HEK293T (cell line): Measurements from ENCODE around the gene TTC8.
"Not testable (repeated sequence)": the region's sequence is repeated elsewhere in the genome, so short reads cannot be mapped to it uniquely, and the experiment has no call there.

Experiments used
- CTCF ChIA-PET: fragments of 350-600 bp; formaldehyde crosslinking; extraction: SDS; loops from one replicate; lab custom pipeline; 2021; ENCODE audit warnings: antibody characterized with exemption, inconsistent platforms; lab: Yijun Ruan, JAX
- POLR2A ChIA-PET: fragments of 350-600 bp; formaldehyde crosslinking; extraction: SDS; loops from one replicate; lab custom pipeline; 2020; ENCODE audit warnings: antibody characterized with exemption, inconsistent platforms; lab: Yijun Ruan, JAX
- DNase-seq: peaks from one replicate; pipeline ENCODE4 v3.0.0; 2012; ENCODE audit warnings: mixed read lengths; ENCODE audit errors: extremely low spot score
- ARNT ChIP-seq: fragments of 450-650 bp; IDR thresholded peaks from 2 replicates; pipeline ENCODE4 v1.6.1; 2017; ENCODE audit warnings: mild to moderate bottlenecking
- BHLHE40 ChIP-seq: fragments of 450-650 bp; IDR thresholded peaks from 2 replicates; pipeline ENCODE4 v1.6.1; 2016; ENCODE audit warnings: mild to moderate bottlenecking, moderate library complexity, borderline replicate concordance
- CTBP1 ChIP-seq: fragments of 450-650 bp; IDR thresholded peaks from 2 replicates; pipeline ENCODE4 v1.6.1; 2016; ENCODE audit warnings: borderline replicate concordance
- ELF4 ChIP-seq: fragments of 450-650 bp; IDR thresholded peaks from 2 replicates; pipeline ENCODE4 v1.6.1; 2017; ENCODE audit warnings: antibody characterized with exemption
- FOXA1 ChIP-seq: fragments of 450-650 bp; IDR thresholded peaks from 2 replicates; pipeline ENCODE4 v1.6.1; 2016; ENCODE audit warnings: mild to moderate bottlenecking
- FOXK2 ChIP-seq: fragments of 450-650 bp; IDR thresholded peaks from 2 replicates; pipeline ENCODE4 v1.6.1; 2016; ENCODE audit warnings: mild to moderate bottlenecking
- FOXM1 ChIP-seq: fragments of 450-650 bp; IDR thresholded peaks from 2 replicates; pipeline ENCODE4 v1.6.1; 2017; ENCODE audit warnings: mild to moderate bottlenecking, borderline replicate concordance
- HDGF ChIP-seq: fragments of 450-650 bp; IDR thresholded peaks from 2 replicates; pipeline ENCODE4 v1.6.1; 2017; ENCODE audit warnings: antibody characterized with exemption, borderline replicate concordance
- L3MBTL2 ChIP-seq: fragments of 450-650 bp; conservative IDR thresholded peaks from 2 replicates; pipeline ENCODE4 v1.6.1; 2016; ENCODE audit warnings: mild to moderate bottlenecking
- LEF1 ChIP-seq: fragments of 450-650 bp; IDR thresholded peaks from 2 replicates; pipeline ENCODE4 v1.6.1; 2017; ENCODE audit warnings: mild to moderate bottlenecking, borderline replicate concordance
- NFRKB ChIP-seq: fragments of 450-650 bp; IDR thresholded peaks from 2 replicates; pipeline ENCODE4 v1.6.1; 2016; ENCODE audit warnings: mild to moderate bottlenecking, moderate library complexity
- SP1 ChIP-seq: fragments of 450-650 bp; IDR thresholded peaks from 2 replicates; pipeline ENCODE4 v1.6.1; 2017
- SUZ12 ChIP-seq: fragments of 450-650 bp; IDR thresholded peaks from 2 replicates; pipeline ENCODE4 v1.6.1; 2016; ENCODE audit warnings: mild to moderate bottlenecking
- TARDBP ChIP-seq: fragments of 450-650 bp; IDR thresholded peaks from 2 replicates; pipeline ENCODE4 v1.6.1; 2016
- ZNF384 ChIP-seq: fragments of 450-650 bp; IDR thresholded peaks from 2 replicates; pipeline ENCODE4 v1.6.1; 2016
- TF ChIP-seq, protein P1 (sequence below): fragments of 450-650 bp; IDR thresholded peaks from 2 replicates; pipeline ENCODE4 v1.6.1; 2016

Gene TTC8

DNA sequence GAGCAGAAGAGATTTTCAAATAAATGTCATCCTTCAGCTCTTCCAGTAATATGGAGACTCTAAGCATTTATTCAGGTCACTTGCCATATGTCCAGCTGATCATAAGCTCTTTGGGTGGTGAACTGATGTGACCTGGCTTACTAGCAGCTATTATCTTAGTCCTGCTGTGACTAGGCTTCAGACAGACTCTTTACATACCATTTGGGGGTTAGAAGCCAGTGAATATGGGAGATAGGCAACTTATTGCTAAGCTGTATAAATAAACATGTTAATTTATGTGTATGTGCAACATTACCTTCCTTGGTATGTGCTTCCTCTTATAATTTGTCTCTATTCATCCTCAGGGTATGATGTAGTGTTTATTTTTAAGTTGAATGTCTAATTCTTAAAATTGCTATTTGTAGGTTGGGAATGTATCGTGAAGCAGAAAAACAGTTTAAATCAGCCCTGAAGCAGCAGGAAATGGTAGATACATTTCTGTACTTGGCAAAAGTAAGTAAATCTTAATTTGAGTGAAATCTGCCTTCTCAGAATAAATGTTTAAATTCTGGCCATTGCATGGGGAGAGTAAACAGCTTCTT lies 32.4 kb downstream of the TTC8 start:
- POLR2A ChIA-PET: no interaction called here
- CTCF ChIA-PET: no interaction called here
- TF ChIP-seq L3MBTL2 (no peak), FOXM1 (no peak), CTBP1 (peak; percentile 51; the same call in 1 of the 2 replicates)
- TF ChIP-seq, protein P1, sequence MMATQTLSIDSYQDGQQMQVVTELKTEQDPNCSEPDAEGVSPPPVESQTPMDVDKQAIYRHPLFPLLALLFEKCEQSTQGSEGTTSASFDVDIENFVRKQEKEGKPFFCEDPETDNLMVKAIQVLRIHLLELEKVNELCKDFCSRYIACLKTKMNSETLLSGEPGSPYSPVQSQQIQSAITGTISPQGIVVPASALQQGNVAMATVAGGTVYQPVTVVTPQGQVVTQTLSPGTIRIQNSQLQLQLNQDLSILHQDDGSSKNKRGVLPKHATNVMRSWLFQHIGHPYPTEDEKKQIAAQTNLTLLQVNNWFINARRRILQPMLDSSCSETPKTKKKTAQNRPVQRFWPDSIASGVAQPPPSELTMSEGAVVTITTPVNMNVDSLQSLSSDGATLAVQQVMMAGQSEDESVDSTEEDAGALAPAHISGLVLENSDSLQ: 0 out of 2 replicates have a peak, but pooled peaks have one; percentile 38
- DNase-seq: peak; percentile 13

DNA sequence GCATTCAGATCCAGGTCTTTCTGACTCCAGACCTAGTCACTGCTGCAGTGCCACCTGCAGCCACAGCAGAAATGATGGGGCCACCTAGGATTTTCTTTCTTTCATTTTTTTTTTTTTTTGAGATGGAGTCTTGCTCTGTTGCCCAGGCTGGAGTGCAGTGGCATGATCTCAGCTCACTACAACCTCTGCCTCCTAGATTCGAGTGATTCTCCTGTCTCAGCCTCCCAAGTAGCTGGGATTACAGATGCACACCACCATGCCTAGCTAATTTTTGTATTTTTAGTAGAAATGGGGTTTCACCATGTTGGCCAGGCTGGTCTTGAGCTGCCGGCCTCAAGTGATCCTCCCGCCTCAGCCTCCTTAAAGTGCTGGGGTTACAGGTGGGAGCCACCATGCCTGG lies 33.4 kb downstream of the TTC8 start:
- POLR2A ChIA-PET, DNase-seq, CTCF ChIA-PET: not testable (repeated sequence)

DNA sequence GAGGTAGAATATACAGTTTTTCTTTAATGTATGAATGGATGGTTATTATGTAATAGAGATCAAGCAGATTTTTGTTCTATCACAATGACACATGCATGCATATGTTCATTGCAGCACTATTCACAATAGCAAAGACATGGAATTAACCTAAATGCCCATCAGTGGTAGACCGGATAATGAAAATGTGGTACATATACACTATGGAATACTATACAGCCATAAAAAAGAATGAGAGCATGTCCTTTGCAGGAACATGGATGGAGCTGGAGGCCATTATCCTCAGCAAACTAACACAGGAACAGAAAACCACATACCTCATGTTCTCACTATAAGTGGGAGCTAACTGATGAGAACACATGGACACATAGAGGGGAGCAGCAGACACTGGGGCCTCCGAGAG lies 34.7 kb downstream of the TTC8 start:
- DNase-seq, POLR2A ChIA-PET: not testable (repeated sequence)
- CTCF ChIA-PET: interaction anchor here (0.7 kb wide), 1 partner anchor 20 kb away, joined by 5 read pairs; no protein-coding TSS in a partner anchor

DNA sequence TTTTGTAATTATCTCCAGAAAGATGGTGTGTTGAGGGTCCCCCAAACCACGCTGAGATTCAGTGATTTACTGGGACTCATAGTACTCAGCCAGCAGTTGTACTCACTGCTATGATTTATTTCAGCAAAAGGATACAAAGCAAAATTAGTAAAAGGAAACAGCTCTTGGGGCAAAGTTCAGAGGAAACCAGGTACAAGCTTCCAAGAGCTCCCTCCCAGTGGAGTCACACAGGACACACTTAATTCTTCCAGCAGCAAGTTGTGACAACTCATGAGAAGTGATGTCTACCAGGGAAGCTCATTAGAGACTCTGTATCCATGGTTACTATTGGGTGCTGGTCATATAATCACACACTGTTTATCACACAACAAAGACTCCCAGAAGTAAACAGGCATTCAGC lies 38.7 kb downstream of the TTC8 start:
- POLR2A ChIA-PET: no interaction called here
- CTCF ChIA-PET: no interaction called here
- no peak for TF ChIP-seq NFRKB
- TF ChIP-seq FOXM1: no peak
- TF ChIP-seq BHLHE40: no peak
- no peak for TF ChIP-seq SUZ12
- no peak for TF ChIP-seq CTBP1
- no peak for TF ChIP-seq L3MBTL2
- no peak for TF ChIP-seq ARNT
- TF ChIP-seq HDGF: no peak
- no peak for TF ChIP-seq LEF1
- TF ChIP-seq FOXK2: no peak
- no peak for TF ChIP-seq TARDBP
- TF ChIP-seq ZNF384: no peak
- TF ChIP-seq ELF4: no peak
- TF ChIP-seq, protein P1: no peak
- no peak for TF ChIP-seq SP1
- no peak for TF ChIP-seq FOXA1
- no peak for DNase-seq

DNA sequence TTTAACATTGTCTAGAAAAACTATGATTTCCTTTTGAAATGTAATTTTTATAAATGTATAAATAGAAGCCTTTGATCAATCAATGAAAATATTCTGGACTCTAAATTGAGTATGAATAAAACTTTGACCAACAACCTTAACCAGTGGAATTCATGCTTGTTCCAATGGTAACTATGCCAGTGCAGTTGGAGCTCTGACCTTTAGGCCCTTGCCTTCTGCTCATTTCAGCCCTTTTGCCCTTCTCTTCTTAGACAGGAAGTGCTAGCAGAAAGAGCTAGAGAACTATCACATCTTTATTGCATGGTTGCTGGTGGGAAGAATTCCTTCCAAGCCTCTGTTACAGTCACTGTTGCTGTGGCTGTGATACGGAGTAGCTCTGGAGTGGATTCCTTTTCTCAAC lies 39.7 kb downstream of the TTC8 start:
- TF ChIP-seq CTBP1 (no peak), ZNF384 (no peak), NFRKB (no peak), FOXM1 (no peak), TARDBP (no peak), SUZ12 (no peak), L3MBTL2 (no peak), FOXK2 (no peak), ARNT (no peak), HDGF (no peak), LEF1 (no peak), ELF4 (no peak), SP1 (no peak), FOXA1 (no peak), BHLHE40 (no peak)
- TF ChIP-seq, protein P1: no peak
- POLR2A ChIA-PET: no interaction called here
- DNase-seq: no peak
- CTCF ChIA-PET: no interaction called here

DNA sequence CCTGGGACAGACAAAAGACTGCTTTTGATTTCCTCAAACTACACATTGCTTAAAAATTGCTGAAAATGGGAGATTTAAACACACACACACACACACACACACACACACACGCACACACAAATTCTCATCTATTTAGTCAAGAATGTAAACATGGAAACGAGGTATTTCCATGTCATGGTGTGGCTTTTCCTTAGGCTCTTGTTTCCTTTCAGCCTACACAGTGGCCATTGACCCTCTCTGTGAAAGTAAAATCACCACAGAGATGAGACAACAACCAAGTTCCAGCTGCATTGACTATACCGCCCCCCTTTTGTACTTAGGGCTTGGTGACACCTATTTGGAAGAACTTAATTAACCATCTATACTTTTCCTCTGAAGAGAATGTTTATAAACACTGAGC lies 41.9 kb downstream of the TTC8 start:
- POLR2A ChIA-PET: no interaction called here
- CTCF ChIA-PET: no interaction called here
- TF ChIP-seq BHLHE40 (no peak), ZNF384 (no peak), SP1 (no peak), ELF4 (no peak), HDGF (no peak), ARNT (no peak), L3MBTL2 (no peak), NFRKB (no peak), LEF1 (no peak), SUZ12 (no peak), CTBP1 (no peak), TARDBP (no peak), FOXA1 (no peak), FOXK2 (no peak), FOXM1 (no peak)
- TF ChIP-seq, protein P1: no peak
- DNase-seq: no peak
